Fibroblast of pulmonary artery (primary cell): ENCODE measurements around the gene RPS14.

ENCODE experiments used
- DNase-seq: peaks from one replicate; pipeline ENCODE4 v3.0.0-alpha.2; 2010; ENCODE audit warnings: low read depth
- H3K4me3 ChIP-seq: replicated peaks from 2 replicates; pipeline ENCODE4 v1.5.1; 2011; ENCODE audit warnings: low read depth, mild to moderate bottlenecking, control low read depth, low read length, moderate library complexity
- TF ChIP-seq, protein P1 (sequence below): IDR thresholded peaks from 2 replicates; pipeline ENCODE4 v1.5.1; 2011; ENCODE audit warnings: mild to moderate bottlenecking, control low read depth, low read length, inconsistent platforms; ENCODE audit errors: missing control alignments

The RPS14 gene

DNA sequence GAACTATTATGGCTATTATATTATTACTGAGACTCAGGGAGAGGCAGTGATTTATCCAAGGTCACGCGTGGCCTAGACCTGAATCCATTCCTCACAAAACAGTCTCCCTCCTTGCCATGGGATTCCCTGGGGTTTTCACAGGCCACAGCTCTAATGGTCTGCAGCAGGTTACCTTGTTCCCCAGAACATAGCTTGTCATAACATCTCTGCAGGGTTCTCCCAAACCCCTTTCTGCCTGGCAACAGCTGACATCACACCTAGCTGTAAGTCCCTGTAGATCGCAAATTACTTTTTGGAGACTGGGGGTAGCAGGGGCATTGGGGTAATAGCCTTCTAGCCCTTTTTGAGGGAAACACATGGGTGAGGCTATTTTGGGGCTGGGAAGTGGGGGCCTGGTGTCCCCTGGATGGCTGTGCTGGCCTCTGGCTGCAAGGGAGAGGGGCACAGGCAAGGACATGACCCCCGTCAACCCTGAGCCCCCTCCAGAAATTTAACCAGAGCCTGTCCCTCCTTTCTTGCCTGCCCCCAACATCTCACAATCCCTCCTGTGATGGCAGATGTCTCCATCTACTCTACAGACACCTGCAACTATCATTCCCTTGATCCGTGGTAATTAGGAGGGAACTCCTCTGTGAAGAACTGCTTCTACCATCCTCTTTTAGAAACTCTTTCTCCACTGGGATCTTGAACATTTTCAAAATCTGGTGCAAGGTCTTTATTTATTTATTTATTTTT, 38.1 kb downstream of the RPS14 start:
- peak; percentile 19 for DNase-seq
- no peak overlapping the region for H3K4me3 ChIP-seq

DNA sequence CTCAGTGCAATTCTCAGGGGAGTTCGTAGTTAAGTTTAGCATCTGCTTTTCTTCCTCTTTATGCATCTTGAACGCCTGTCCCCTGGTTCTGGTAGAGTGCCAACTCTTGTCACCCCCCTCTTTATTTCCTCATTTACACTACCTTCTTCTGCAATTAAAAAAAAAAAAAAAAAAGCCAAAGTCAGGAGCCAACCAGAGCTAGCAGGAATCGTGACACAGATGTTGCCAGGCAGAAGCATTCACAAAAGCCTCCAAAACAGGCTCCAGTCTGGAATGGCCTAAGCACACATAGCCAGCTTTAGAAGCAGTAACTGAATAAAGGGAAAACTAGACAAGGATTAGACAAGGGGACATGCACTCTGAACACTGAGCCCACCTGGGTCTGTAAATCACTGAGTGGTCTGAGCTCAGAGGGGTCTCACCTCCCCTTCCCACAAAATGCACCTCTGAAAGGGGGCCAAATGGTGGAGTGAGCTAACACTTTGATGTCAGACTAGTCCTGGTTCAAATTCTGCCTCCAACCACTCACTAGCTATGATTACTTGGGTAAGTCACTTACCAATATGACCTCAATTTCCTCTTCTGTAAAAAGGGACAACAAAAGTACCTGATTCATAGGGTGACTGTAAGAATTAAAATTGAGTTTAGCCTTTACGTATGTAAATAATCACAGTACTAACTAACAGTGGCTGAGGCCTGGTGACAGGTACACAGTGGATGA, 38.9 kb downstream of the RPS14 start:
- no peak overlapping the region for H3K4me3 ChIP-seq
- DNase-seq: peak; percentile 79
- TF ChIP-seq, protein P1, sequence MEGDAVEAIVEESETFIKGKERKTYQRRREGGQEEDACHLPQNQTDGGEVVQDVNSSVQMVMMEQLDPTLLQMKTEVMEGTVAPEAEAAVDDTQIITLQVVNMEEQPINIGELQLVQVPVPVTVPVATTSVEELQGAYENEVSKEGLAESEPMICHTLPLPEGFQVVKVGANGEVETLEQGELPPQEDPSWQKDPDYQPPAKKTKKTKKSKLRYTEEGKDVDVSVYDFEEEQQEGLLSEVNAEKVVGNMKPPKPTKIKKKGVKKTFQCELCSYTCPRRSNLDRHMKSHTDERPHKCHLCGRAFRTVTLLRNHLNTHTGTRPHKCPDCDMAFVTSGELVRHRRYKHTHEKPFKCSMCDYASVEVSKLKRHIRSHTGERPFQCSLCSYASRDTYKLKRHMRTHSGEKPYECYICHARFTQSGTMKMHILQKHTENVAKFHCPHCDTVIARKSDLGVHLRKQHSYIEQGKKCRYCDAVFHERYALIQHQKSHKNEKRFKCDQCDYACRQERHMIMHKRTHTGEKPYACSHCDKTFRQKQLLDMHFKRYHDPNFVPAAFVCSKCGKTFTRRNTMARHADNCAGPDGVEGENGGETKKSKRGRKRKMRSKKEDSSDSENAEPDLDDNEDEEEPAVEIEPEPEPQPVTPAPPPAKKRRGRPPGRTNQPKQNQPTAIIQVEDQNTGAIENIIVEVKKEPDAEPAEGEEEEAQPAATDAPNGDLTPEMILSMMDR: no peak

More for the DNA sequence above, 38.1 kb downstream of the RPS14 start:
- TF ChIP-seq, protein P1: no peak

DNA sequence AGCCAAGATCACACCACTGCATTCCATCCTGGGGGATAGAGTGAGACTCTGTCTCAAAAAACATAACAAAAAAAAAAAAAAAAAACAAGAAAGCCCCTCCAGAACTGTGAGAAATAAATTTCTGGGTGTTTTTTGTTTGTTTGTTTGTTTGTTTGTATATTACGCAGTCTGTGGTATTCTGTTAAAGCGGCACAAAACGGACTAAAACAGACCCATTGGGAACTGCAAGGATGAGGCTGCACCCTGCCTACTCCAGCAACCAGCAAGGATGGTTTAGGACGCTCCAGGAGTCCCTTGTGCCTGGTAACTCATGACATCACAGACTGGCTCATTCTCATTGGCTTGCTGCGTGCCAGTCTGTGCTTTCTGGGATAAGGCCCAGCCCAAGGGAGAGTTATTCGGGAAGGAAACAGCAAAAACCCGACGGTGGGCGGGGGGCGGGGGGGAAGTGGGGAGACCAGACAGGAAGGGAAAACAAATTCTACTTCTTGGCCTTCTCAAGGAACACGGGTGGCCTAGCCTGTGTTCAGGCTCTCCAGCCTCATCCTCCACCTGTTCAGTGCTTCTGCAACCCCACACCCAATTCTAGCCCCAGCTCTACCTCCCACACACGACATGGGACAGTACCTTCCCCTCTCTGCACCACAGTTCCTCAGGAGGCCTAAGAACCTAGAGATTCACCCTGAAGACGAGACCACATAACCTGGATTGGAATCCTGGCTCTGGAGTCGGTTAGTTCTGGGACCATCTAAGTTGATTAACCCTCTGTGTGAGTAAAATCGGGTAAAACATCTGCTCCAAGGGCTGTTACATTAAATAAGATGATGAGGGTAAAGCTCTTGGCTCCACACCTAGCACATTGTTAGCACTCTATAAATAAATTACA, 39.7 kb downstream of the RPS14 start:
- TF ChIP-seq, protein P1: no peak
- H3K4me3 ChIP-seq: no peak overlapping the region
- DNase-seq: peak; percentile 87

DNA sequence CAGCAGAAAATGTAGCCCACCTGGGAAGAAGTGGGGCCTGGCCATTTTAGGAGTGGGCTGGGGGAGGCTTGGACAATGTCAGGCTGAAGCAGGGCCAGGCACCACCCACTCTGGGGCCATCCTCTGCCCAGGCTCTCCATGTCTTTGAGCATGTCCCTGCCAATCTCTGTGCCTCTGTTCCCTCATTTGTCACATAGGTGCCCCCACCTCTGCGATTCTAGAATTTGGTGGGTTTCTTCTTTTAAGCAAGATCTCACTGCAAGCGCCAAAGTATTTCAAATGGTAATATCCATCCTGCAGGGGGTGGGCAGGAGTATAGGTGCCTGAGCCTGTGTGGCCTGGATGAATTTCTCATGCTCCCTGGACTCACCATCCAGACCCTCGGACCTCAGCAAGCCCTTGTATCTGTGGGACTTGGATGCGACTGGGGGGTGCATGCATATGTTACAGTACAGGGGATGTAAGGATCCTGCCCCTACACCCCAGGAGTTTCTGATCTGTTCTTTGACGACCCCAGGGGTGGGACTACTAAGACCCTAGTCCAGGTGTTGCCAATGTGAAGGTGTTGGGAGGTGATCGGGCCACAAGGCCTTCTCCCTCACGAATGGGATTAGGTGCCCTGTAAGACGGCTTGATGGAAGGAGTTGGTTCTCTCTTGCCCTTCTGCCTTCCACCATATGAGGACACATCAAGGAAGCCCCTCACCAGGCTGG, 41.2 kb downstream of the RPS14 start:
- TF ChIP-seq, protein P1: no peak
- DNase-seq: no peak
- no peak overlapping the region for H3K4me3 ChIP-seq

DNA sequence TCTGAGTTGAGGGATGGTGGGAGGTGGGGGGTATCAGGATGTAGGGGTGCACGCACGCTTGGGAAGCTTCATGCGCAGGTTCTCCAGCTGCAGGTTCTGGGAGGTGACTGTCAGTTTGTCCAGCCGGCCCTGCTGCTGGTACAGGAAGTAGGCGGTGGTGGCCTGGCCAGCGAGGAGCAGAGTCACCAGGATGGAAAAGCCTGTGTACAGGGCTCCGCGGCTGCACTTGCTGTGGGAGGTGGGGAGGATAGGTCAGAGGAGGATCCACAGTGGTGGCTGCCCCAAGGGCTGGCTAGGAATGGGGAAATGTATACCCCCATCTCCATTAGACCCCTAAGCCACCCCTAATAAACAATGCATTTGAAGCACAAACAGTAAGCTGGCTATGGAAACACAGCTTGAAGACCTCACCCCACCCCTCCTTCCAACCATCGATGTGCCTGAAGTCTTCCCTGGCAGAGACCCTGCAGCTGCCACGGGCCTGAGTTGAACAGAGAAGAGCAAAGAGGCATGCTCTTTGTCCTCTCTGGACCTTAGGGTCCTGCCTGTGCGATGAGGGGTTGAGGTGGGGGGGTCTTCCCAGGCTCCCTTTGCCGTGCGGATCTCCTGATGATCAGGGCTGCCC, 42.3 kb downstream of the RPS14 start:
- TF ChIP-seq, protein P1: no peak
- no peak for DNase-seq
- H3K4me3 ChIP-seq: no peak overlapping the region

DNA sequence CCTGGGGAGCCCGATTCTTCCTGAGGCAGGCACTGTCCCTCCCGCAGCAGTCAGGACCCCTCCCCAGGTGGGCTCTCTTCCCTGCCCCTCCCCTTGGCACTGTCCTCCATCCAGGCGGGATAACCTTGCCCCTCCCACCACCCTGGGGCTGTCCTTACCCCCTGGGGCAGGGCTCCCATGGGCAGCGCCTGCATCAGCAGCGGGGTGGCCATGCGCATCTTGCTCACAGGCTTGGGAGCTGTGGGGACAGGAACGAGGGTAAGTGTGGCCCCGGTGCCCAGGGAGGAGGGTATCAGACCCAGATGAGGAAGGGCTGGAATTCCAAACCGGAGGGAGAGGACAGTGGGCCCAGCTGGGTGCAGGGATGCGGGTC, 42.8 kb downstream of the RPS14 start:
- DNase-seq: no peak
- H3K4me3 ChIP-seq: no peak overlapping the region
- TF ChIP-seq, protein P1: no peak
